Activated CD4-positive, alpha-beta T cell treated with anti-CD3 and anti-CD28 coated beads for 36 hours (primary cell): ENCODE results near the gene SFMBT2. TPM values are rescaled to one million over a fixed set of nuclear protein-coding genes. Genes with fewer than 3 reads are reported as not detected.
"Not testable (repeated sequence)": the region's sequence is repeated elsewhere in the genome, so short reads cannot be mapped to it uniquely, and the experiment has no call there.

ENCODE experiments used
- ATAC-seq: fragments of 200-7000 bp; cut with Tn5 transposase; one replicate; pipeline ENCODE4 v1.10.0; 2021; ENCODE audit warnings: mild to moderate bottlenecking, moderate library complexity
- CTCF ChIA-PET: fragments of 350-600 bp; sonication (Branson Sonifier 250); formaldehyde crosslinking; loops from one replicate; lab custom pipeline; 2021; ENCODE audit warnings: antibody characterized with exemption; lab: Charles Lee
- POLR2A ChIA-PET: fragments of 350-600 bp; sonication (Branson Sonifier 250); formaldehyde crosslinking; loops from one replicate; lab custom pipeline; 2021; ENCODE audit warnings: antibody characterized with exemption, inconsistent platforms; lab: Charles Lee
- DNase-seq: peaks from one replicate; pipeline ENCODE4 v3.0.0-alpha.2; 2020
- H3K27ac Mint-ChIP-seq: one replicate; pipeline ENCODE4 v1.8.0; 2021; ENCODE audit warnings: mixed read lengths
- H3K27me3 Mint-ChIP-seq: one replicate; pipeline ENCODE4 v1.8.0; 2021; ENCODE audit warnings: mixed read lengths
- H3K36me3 Mint-ChIP-seq: one replicate; pipeline ENCODE4 v1.8.0; 2021; ENCODE audit warnings: low read depth, mixed read lengths
- H3K4me1 Mint-ChIP-seq: one replicate; pipeline ENCODE4 v1.8.0; 2021; ENCODE audit warnings: mixed read lengths
- H3K4me3 Mint-ChIP-seq: one replicate; pipeline ENCODE4 v1.8.0; 2021; ENCODE audit warnings: mild to moderate bottlenecking, moderate library complexity, mixed read lengths
- H3K9me3 Mint-ChIP-seq: one replicate; pipeline ENCODE4 v1.8.0; 2021; ENCODE audit warnings: low read depth, mixed read lengths
- intact Hi-C, 2 experiments: fragments of 100-400 bp; cut with DNase I in 1 of 2; cut with micrococcal nuclease in 1 of 2; formaldehyde crosslinking; loops; one replicate each; pipeline versions ENCODE4 v1.14.2 to v1.15.1; 2022 to 2024; cut with DNase I, micrococcal nuclease
- total RNA-seq, 2 experiments: library from RNA; stranded (reverse); gene quantifications; one replicate each; pipeline ENCODE4 v1.2.3, GENCODE V29; 2021

The SFMBT2 gene
- total RNA-seq, 2 experiments from 2014 or later = 17.6 to 18.0 TPM

DNA sequence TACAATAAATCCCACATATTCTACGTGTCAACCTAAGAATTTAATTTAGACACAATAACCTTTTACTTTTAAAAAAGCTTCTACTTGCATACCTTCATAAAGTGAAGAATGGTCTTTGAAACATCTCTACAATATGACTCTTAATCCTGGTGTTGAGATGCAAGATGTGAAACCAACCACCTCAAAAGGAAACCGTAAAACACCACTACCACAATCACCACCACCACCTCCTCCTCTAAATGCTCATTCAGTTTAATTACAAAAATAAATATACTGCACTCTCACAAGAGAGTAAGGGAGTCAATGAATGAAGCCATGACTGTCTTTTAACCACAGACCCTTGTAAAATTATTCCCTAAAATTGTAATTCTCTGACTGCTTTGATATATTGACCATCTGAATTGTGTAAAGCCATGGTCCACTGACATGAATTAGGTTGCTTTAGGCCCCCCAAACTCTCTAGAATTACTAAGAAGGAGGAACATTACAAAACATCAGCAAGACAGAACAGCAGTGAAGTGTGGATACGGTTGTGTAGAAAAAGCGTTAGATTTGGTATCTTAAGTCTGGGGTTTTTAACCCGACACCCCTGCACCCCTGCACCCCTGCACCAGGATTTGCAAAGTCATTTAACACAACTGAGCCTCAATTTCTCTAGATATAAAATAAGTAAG, 171.4 kb downstream of the SFMBT2 start:
- ChIA-PET CTCF (interaction anchor here (0.6 to 0.8 kb wide), 2 partner anchors 39 to 83 kb away, joined by 3 read pairs; no protein-coding TSS in a partner anchor), POLR2A (no interaction called here)
- H3K4me3 Mint-ChIP-seq = no peak overlapping the region

DNA sequence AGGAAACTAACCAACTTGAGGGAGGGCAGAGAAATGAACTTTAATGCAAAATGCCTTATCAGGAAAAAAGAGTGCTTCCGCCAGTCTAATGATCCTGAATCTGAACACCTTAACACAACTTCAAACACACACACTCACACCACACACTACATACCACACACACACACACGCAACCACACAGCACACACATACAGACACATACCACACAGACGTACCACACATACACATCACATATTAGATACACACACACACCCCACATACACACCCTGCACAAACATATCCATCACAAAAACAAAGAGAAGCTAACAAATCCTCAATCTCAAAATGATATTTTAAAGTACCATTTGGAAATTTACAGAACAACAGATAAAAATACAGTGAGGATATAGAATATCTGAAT, 175.5 kb downstream of the SFMBT2 start:
- intact Hi-C loops = loop anchor here in 1 of 2 experiments (5.0 kb wide), 1 partner anchor 48 kb away; no protein-coding TSS in a partner anchor
- POLR2A ChIA-PET = no interaction called here
- H3K36me3 Mint-ChIP-seq = peaks cover 63% of the 10 kb centered on the region

More for the DNA sequence above, 171.4 kb downstream of the SFMBT2 start:
- ATAC-seq (peak; percentile 92), DNase-seq (peak; percentile 60)
- peaks cover 10% of the 10 kb centered on the region for H3K9me3 Mint-ChIP-seq
- H3K27ac Mint-ChIP-seq = peak overlapping the region; percentile 26
- peaks cover 3% of the 10 kb centered on the region for H3K27me3 Mint-ChIP-seq
- H3K36me3 Mint-ChIP-seq = peaks cover 72% of the 10 kb centered on the region
- peaks cover 34% of the 10 kb centered on the region for H3K4me1 Mint-ChIP-seq
- intact Hi-C loops = loop anchor here (1.0 to 5.0 kb wide), 4 partner anchors 17 to 52 kb away; no protein-coding TSS in a partner anchor

DNA sequence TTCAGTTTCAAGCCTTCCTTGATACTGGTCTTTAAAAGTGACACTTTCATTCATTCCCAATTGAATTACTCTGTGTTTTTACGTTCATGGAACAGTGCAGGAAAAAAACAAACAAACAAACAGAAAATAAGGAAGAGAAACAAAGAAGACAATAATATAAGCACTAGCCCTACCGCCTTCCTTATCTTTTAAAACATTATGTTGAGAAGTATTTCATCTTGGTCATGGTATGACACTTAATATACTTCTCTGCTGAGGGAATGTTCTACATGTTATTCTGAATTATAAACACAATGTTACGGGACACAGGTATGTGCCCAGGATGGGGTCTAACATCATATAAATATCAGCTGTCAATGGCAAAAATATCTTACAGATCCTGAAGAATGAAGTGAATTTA, 176.7 kb downstream of the SFMBT2 start:
- POLR2A ChIA-PET = interaction anchor here (0.6 kb wide), 1 partner anchor 18 kb away, joined by 3 read pairs; no protein-coding TSS in a partner anchor
- no peak overlapping the region for H3K27ac Mint-ChIP-seq
- peaks cover 18% of the 10 kb centered on the region for H3K4me1 Mint-ChIP-seq
- H3K36me3 Mint-ChIP-seq = peaks cover 55% of the 10 kb centered on the region
- CTCF ChIA-PET = no interaction called here
- H3K4me3 Mint-ChIP-seq = no peak overlapping the region
- ATAC-seq (no peak), DNase-seq (no peak)
- intact Hi-C loops = no loop called here
- peaks cover 3% of the 10 kb centered on the region for H3K27me3 Mint-ChIP-seq
- peaks cover 10% of the 10 kb centered on the region for H3K9me3 Mint-ChIP-seq

More for the DNA sequence above, 175.5 kb downstream of the SFMBT2 start:
- H3K4me3 Mint-ChIP-seq = no peak overlapping the region
- no peak for DNase-seq
- H3K27me3 Mint-ChIP-seq = peaks cover 3% of the 10 kb centered on the region
- no peak for ATAC-seq
- H3K27ac Mint-ChIP-seq = no peak overlapping the region
- H3K9me3 Mint-ChIP-seq = peaks cover 10% of the 10 kb centered on the region
- CTCF ChIA-PET = interaction anchor here (0.7 to 0.9 kb wide), 2 partner anchors 31 to 188 kb away, joined by 3 to 4 read pairs; no protein-coding TSS in a partner anchor
- H3K4me1 Mint-ChIP-seq = peaks cover 31% of the 10 kb centered on the region

- intact Hi-C loops = no loop called here
- Mint-ChIP-seq H3K9me3 (peaks cover 10% of the 10 kb centered on the region), H3K27ac (no peak overlapping the region), H3K4me1 (peaks cover 14% of the 10 kb centered on the region), H3K27me3 (peaks cover 3% of the 10 kb centered on the region), H3K36me3 (peaks cover 53% of the 10 kb centered on the region), H3K4me3 (no peak overlapping the region)
- ChIA-PET POLR2A (interaction anchor here (0.6 kb wide), 1 partner anchor 19 kb away, joined by 3 read pairs; no protein-coding TSS in a partner anchor), CTCF (no interaction called here)
- ATAC-seq = no peak
- DNase-seq = no peak
Measured at GRCh38 chr10:7233259-7233991, 177.4 kb downstream of the SFMBT2 start.

DNA sequence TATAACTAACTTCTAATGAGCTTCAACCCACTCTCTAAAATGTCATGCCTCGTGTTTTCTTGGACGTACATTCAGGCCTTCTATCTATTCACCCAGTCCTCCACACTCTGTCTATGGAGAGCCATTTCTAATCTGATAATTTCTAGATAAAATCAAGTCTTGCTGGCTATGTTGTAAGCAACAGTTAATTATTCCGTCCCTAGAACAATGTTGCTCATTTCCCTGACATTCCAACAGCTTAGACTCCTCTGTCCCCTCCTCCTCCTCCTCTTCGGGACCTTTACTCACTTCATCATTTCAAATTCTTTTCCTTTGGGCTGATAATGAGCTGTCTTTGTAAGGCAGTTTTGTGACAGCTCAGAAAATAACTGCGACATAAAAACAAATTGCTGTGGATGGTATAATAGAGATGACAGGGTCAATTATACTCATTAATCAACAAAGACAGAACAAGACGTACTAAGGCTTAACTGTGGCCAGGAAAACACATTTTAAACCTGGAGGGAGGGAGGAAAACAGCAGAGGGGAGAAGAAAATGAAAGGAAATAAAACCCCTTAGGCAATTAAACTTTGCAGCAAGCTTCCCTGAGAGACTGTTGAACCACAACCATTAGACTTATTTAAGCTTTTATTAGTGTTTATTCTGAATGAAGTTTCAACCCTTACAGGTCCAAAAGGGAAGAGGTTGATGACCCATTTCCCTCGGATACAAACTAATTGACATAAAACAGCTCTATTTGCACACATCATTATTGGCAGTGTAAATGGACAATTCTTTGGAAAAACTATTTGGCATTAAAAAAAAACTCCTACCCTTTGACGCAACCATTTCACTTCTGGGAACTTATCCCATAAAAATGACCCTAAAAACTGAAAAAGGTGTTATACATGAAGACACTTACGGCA, 179.1 kb downstream of the SFMBT2 start:
- intact Hi-C loops = no loop called here
- no peak overlapping the region for H3K4me3 Mint-ChIP-seq
- no peak overlapping the region for H3K27ac Mint-ChIP-seq

GRCh38 chr10:7230951-7231350, 179.9 kb downstream of the SFMBT2 start:
- peaks cover 58% of the 10 kb centered on the region for H3K36me3 Mint-ChIP-seq
- ATAC-seq (no peak), DNase-seq (no peak)
- H3K9me3 Mint-ChIP-seq = no peaks in the 10 kb centered on the region
- POLR2A ChIA-PET = no interaction called here
- H3K4me1 Mint-ChIP-seq = peaks cover 10% of the 10 kb centered on the region
- CTCF ChIA-PET = interaction anchor here (1.0 kb wide), 1 partner anchor 158 kb away, joined by 3 read pairs; no protein-coding TSS in a partner anchor
- H3K27ac Mint-ChIP-seq = no peak overlapping the region
- H3K4me3 Mint-ChIP-seq = no peak overlapping the region
- H3K27me3 Mint-ChIP-seq = no peaks in the 10 kb centered on the region
- intact Hi-C loops = no loop called here

More for the DNA sequence above, 179.1 kb downstream of the SFMBT2 start:
- Mint-ChIP-seq H3K36me3 (peaks cover 56% of the 10 kb centered on the region), H3K9me3 (peaks cover 5% of the 10 kb centered on the region), H3K27me3 (no peaks in the 10 kb centered on the region), H3K4me1 (peaks cover 10% of the 10 kb centered on the region)
- ChIA-PET CTCF (interaction anchor here (0.6 to 1.0 kb wide), 2 partner anchors 157 to 1208 kb away, joined by 3 read pairs; no protein-coding TSS in a partner anchor), POLR2A (no interaction called here)
- no peak for ATAC-seq
- DNase-seq = no peak

GRCh38 chr10:7230036-7230435, 180.8 kb downstream of the SFMBT2 start:
- DNase-seq (no peak), ATAC-seq (no peak)
- H3K27me3 Mint-ChIP-seq = no peaks in the 10 kb centered on the region
- CTCF ChIA-PET = interaction anchor here (0.5 kb wide), 1 partner anchor 1484 kb away, joined by 4 read pairs; no protein-coding TSS in a partner anchor
- POLR2A ChIA-PET = no interaction called here
- H3K27ac Mint-ChIP-seq = no peak overlapping the region
- peaks cover 58% of the 10 kb centered on the region for H3K36me3 Mint-ChIP-seq
- intact Hi-C loops = no loop called here
- peaks cover 5% of the 10 kb centered on the region for H3K9me3 Mint-ChIP-seq
- no peak overlapping the region for H3K4me3 Mint-ChIP-seq
- H3K4me1 Mint-ChIP-seq = peaks cover 10% of the 10 kb centered on the region

GRCh38 chr10:7225133-7225532, 185.7 kb downstream of the SFMBT2 start:
- no peak for DNase-seq
- no peak for ATAC-seq

DNA sequence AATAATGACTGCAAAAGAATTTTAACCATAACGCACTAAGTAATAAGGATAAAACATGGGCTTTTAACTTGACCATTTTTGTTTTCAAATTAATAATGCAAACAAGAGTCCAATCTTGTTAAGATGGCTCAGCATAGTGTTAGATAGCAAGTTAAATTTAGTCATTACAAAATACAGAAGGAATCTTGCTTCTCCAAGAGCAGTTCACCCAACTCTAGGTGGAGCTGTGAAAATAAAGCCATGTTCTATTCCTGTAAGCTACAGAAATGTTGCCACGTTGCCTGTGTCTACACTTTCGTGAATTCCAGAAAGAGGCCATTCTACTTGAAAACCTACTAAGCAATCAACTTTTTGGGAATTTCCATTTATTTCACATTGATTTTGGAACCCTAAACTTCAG, 191.9 kb downstream of the SFMBT2 start:
- ChIA-PET POLR2A (no interaction called here), CTCF (no interaction called here)
- peaks cover 41% of the 10 kb centered on the region for H3K36me3 Mint-ChIP-seq
- DNase-seq = no peak
- H3K27me3 Mint-ChIP-seq = no peaks in the 10 kb centered on the region
- H3K4me1 Mint-ChIP-seq = no peaks in the 10 kb centered on the region
- no peak overlapping the region for H3K27ac Mint-ChIP-seq
- intact Hi-C loops = no loop called here
- no peak for ATAC-seq
- H3K4me3 Mint-ChIP-seq = no peak overlapping the region
- H3K9me3 Mint-ChIP-seq = peaks cover 3% of the 10 kb centered on the region

More at GRCh38 chr10:7225133-7225532, 185.7 kb downstream of the SFMBT2 start:
- Mint-ChIP-seq H3K27ac (no peak overlapping the region), H3K27me3 (no peaks in the 10 kb centered on the region), H3K36me3 (peaks cover 63% of the 10 kb centered on the region), H3K4me3 (no peak overlapping the region), H3K4me1 (no peaks in the 10 kb centered on the region), H3K9me3 (peaks cover 15% of the 10 kb centered on the region)
- POLR2A ChIA-PET = no interaction called here
- intact Hi-C loops = no loop called here
- CTCF ChIA-PET = interaction anchor here (0.6 kb wide), 1 partner anchor 778 kb away, joined by 3 read pairs; no protein-coding TSS in a partner anchor

DNA sequence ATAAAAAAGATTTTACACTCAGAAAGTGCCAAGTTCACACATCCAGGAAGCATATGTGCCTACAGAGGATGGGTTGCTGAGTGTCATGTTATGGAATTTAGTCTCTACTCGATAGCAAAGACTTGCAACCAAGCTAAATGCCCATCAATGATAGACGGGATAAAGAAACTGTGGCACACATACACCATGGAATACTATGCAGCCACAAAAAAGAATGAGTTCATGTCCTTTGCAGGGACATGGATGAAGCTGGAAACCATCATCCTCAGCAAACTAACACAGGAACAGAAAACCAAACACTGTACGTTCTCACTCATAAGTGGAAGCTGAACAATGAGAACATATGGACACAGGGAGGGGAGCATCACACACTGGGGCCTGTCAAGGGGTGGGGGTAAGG, 198.1 kb downstream of the SFMBT2 start:
- intact Hi-C loops, H3K9me3 Mint-ChIP-seq, H3K4me1 Mint-ChIP-seq, ATAC-seq, H3K27ac Mint-ChIP-seq, DNase-seq, H3K27me3 Mint-ChIP-seq, CTCF ChIA-PET, H3K4me3 Mint-ChIP-seq, POLR2A ChIA-PET: not testable (repeated sequence)
- H3K36me3 Mint-ChIP-seq = peaks cover 42% of the 10 kb centered on the region
